Stimulated activated naive CD4-positive, alpha-beta T cell (primary cell): ENCODE measurements around the gene ENTPD6.
A peak's percentile ranks its signal among the peaks of the same experiment; 100 is the strongest.
"Not testable (repeated sequence)": the region's sequence is repeated elsewhere in the genome, so short reads cannot be mapped to it uniquely, and the experiment has no call there.

Experiments
- DNase-seq, 6 experiments: peaks; one replicate each; lab custom pipeline; 2025; lab: John Stamatoyannopoulos, UW

The ENTPD6 gene

DNA sequence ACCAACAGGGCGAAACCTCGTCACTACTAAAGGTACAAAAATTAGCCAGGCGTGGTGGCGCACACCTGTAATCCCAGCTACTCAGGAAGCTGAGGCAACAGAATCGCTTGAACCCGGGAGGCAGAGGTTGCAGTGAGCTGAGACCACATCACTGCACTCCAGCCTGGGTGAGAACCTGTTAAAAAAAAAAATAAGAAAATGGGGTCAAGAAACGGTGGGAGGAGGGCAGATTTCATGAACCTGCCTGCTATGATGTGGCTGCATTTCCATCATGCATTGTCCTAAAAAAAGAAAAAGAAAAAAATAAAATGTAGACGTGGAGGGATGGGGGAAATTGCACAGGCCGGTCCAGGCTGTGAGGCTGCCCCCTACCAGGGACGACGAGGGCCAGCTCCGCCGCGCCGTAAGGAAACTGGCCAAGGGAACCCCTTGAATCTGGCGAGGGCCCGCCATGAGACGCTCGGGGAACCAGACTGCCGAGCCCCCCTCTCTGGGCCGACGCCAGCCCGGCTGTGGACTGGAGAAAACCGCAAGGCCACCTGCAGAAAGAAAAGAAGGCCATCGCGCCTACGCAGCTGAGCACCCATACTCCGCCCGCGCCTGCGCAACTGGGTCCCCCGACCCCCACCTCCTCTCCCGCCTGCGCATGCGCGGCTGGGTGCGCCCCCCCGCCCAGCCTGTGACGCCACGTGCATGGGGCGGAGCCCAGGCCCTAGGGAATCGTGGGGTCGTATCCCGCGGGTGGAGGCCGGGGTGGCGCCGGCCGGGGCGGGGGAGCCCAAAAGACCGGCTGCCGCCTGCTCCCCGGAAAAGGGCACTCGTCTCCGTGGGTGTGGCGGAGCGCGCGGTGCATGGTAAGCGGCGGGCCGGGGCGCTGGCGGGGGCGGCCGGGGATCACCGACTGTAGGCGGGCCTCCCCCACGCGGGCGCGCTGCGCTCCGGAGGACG lies at the start of gene ENTPD6:
TSS of gene ENTPD6 (plus strand) at position 699 of the 948 bp plus-strand sequence. CDS start 10,825 bp downstream, outside the sequence.
- DNase-seq = peak; percentile 84 to 95 (median 92)

GRCh38 chr20:25146976-25147375 lies 48.5 kb upstream of the ENTPD6 start:
- no peak for DNase-seq

- DNase-seq = no peak
Observed at GRCh38 chr20:25147716-25148115, 47.8 kb upstream of the ENTPD6 start.

DNA sequence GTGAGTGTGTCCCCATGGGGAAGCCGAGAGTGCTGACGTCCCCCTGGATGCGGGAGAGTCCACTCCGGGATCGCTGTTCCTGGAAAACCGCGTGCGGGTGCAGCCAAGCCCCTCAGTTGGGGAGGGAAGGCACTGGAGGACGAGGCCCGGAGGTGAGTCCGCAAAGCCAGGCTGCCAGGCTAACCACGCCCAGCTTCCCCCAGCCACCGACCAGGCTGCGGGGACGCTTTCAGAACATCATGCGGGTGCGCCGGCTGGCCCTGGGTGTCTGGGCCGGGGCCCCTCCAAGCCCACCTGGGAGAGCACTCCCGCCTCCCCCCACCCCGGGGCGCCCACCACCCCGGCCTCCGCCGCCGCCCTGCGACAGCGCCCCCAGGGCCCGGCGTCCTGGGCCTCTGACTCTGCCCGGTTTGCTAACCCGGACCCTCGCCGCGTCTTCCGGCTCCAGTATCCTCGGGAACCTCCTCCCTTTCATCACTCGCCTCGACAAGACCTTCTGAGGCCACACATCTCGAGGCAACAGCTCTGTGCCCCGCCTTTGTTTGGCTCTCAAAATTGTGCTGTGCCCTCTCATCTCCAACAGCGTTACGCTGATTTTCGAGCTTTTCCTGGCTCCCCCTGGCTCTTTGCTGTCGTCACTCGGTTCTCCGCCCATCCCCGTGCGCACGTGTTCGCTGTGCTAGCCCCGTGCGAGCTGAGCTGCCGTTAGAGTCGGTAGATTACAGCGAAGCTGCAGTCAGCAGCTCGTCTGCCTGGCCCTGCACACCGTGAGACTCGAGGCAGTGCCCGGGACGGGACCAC lies 47.1 kb upstream of the ENTPD6 start:
- peak; percentile 50 to 77 (median 67) for DNase-seq

GRCh38 chr20:25148982-25149846 lies 46.3 kb upstream of the ENTPD6 start:
- DNase-seq = no peak

DNA sequence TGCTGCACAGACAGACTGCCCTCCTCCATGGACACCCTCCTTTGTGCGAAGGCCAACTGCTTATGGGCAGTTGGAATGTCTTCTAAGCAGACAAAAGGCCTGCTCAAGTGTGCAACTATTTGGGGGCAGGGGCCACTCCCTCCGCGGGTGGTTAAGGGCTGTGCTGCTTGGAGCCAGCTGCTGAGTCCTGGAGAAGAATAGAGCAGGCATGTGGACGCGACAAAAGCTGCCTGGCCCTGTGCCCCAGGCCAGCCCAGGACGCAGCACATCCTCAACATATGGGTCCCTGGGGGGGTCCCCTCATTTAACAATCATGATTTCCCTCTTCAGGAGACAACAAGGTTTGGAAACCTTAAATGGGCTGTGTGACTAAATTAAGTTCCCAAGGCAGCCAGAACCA lies 45.5 kb upstream of the ENTPD6 start:
- no peak for DNase-seq

- no peak for DNase-seq
Observed at GRCh38 chr20:25158043-25158442, 37.5 kb upstream of the ENTPD6 start.

GRCh38 chr20:25160467-25160866 lies 35.0 kb upstream of the ENTPD6 start:
- DNase-seq = no peak

DNA sequence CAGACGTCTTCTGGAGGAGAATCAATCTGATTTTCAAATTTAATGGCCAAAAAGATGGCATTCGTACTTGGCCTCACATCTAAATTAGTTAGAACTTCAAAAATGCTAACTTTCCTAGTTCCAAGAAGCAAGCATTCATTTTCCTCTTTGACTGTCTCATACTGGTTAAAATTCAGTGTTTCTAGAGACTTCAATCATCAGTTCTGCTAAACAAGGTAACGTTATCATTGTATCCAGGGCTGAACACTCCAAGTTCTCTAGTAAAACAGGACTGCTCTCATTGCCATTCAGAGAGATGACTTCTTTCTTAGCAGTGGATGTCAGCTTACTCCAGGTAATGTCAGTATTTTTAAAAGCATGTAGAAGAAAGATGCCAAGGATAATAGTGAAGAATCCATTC lies 34.6 kb upstream of the ENTPD6 start:
- DNase-seq = no peak

DNA sequence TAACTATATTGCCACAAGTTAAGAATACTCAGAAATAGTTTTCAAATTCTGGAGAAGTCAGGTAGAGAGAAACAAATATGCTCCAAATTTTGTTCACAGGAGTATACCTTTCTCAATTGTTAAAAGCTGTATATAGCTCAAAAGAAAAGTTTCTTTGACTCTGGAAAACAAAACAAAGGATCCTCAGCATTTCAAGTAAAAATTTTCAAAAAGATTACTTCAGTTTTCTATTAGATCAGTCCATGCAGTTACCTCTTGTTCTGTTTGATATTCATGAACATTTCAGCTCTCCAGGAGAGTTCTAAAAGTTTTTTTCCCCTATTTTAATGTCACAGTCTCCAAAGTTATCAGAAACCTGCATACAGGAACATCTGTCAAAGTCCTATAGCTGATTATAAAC lies 30.4 kb upstream of the ENTPD6 start:
- no peak for DNase-seq

DNA sequence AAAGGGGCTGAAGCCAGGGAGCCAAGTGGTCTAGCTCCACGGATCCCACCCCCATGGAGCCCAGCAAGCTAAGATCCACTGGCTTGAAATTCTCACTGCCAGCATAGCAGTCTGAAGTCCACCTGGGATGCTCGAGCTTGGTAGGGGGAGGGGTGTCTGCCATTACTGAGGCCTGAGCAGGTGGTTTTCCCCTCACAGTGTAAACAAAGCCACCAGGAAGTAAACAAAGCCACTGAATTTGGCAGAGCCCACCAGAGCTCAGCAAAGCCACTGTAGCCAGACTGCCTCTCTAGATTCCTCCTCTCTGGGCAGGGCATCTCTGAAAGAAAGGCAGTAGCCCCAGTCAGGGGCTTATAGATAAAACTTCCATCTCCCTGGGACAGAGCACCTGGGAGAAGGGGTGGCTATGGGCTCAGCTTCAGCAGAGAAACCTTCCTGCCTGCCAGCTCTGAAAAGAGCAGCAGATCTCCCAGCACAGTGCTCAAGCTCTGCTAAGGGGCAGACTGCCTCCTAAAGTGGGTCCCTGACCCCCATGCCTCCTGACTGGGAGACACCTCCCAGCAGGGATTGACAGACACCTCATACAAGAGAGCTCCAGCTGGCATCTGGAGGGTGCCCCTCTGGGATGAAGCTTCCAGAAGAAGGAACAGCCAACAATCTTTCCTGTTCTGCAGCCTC lies 29.3 kb upstream of the ENTPD6 start:
- not testable (repeated sequence) for DNase-seq

DNA sequence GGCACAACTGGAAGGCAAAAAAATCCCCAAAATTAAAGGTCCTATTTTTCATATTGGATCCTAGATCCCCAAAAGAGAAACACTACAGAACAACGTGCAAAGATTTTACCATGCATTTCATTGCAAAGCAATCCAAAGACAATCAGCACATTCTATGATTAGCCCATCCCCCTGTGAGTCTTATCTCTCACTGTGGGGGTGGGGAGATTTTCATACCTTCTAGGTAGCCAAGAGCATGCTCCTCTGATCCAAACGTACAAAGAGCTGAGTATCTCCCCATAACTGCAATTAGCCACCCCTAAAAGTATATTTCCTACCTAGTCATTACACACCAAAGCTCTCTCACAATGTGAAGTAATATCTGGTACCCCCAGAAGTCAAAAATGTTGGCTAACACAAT lies 22.2 kb upstream of the ENTPD6 start:
- DNase-seq = no peak

GRCh38 chr20:25173886-25174308 lies 21.6 kb upstream of the ENTPD6 start:
- no peak for DNase-seq

DNA sequence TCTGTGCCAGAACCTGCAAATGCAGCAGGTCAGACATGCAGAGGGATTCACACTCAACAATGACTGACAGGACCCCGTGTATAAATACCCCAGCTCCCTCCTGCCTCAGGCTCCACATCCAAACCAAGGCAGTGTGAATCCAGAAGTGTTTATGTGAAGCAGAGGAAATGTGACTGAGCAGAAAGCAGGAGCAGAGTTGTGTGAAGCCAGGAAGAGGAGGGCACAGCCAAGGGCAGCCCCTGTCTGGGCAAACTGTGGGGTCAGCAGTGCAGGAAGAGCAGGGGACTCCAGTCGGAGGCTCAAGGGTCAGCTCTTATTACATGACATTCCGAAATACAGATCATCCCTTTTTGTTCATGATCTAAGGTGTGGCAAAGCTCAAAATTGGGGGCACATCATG lies 19.3 kb upstream of the ENTPD6 start:
- DNase-seq = no peak

- DNase-seq = no peak
Observed at GRCh38 chr20:25177890-25178321, 17.6 kb upstream of the ENTPD6 start.

- DNase-seq = peak in 3 of 6 experiments; percentile 29 to 61 (median 32)
Observed at GRCh38 chr20:25178563-25179438, 16.7 kb upstream of the ENTPD6 start.

DNA sequence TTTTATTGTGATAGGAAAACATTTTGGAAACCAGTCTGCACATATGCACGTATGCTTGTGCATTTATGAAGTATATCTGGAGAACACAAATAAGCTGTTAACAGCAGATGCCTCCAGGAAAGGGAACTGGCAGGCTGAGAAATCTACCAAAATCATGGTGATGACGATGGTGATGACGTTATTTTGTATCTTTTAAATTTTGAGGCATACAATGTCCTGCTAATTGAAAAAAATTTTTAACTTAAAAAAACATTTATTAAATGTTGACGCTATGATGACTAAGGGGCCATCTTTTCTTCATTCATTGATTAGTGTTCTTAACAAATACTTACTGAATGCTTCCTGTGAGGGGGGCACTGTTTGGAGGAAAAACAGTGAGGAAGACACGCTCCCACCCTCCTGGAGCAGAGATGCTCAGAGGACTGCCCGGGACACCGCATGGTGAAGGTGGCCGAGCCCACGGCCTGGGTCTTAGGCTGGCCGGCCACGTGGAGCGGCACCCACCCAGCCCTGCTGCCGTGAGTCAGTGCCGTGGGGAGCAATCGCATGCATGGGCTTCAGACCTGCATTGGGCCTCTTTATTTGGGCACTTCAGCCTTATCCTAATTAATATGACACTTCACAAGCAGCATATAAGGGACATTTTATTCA lies 15.9 kb upstream of the ENTPD6 start:
- no peak for DNase-seq

GRCh38 chr20:25184391-25184790 lies 11.1 kb upstream of the ENTPD6 start:
- DNase-seq = not testable (repeated sequence)

- no peak for DNase-seq
Observed at GRCh38 chr20:25187220-25187619, 8.3 kb upstream of the ENTPD6 start.

- no peak for DNase-seq
Observed at GRCh38 chr20:25187635-25188034, 7.9 kb upstream of the ENTPD6 start.
